GM12801 (cell line): Measurements from ENCODE around the gene CDC123.

Source experiments
- TF ChIP-seq, protein P1 (sequence below): IDR thresholded peaks from one replicate; pipeline ENCODE4 v1.5.1; 2011; ENCODE audit warnings: control low read depth; ENCODE audit not compliant: insufficient read length; ENCODE audit errors: extremely low read depth

The CDC123 gene

GRCh38 chr10:12241810-12242529 lies 46.0 kb downstream of the CDC123 start:
- TF ChIP-seq, protein P1, sequence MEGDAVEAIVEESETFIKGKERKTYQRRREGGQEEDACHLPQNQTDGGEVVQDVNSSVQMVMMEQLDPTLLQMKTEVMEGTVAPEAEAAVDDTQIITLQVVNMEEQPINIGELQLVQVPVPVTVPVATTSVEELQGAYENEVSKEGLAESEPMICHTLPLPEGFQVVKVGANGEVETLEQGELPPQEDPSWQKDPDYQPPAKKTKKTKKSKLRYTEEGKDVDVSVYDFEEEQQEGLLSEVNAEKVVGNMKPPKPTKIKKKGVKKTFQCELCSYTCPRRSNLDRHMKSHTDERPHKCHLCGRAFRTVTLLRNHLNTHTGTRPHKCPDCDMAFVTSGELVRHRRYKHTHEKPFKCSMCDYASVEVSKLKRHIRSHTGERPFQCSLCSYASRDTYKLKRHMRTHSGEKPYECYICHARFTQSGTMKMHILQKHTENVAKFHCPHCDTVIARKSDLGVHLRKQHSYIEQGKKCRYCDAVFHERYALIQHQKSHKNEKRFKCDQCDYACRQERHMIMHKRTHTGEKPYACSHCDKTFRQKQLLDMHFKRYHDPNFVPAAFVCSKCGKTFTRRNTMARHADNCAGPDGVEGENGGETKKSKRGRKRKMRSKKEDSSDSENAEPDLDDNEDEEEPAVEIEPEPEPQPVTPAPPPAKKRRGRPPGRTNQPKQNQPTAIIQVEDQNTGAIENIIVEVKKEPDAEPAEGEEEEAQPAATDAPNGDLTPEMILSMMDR: no peak

GRCh38 chr10:12243864-12244620 lies 48.1 kb downstream of the CDC123 start:
- TF ChIP-seq, protein P1: no peak

- TF ChIP-seq, protein P1: no peak
These were observed 54.2 kb downstream of the CDC123 start for GRCh38 chr10:12250181-12250580.

DNA sequence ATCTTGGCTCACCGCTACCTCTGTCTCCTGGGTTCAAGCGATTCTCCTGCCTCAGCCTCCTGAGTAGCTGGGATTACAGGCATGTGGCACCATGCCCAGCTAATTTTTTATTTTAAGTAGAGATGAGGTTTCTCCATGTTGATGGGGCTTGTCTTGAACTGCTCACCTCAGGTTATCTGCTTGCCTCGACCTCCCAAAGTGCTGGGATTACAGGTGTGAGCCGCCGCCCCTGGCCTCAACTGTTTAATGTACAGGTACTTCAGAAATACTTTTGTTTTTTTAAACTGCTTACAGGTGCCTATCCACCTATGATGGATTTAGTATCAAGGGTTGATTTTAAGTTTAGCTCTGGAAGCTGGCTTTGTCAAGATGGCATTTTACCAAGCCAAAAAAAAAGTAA lies 55.6 kb downstream of the CDC123 start:
- TF ChIP-seq, protein P1: no peak

DNA sequence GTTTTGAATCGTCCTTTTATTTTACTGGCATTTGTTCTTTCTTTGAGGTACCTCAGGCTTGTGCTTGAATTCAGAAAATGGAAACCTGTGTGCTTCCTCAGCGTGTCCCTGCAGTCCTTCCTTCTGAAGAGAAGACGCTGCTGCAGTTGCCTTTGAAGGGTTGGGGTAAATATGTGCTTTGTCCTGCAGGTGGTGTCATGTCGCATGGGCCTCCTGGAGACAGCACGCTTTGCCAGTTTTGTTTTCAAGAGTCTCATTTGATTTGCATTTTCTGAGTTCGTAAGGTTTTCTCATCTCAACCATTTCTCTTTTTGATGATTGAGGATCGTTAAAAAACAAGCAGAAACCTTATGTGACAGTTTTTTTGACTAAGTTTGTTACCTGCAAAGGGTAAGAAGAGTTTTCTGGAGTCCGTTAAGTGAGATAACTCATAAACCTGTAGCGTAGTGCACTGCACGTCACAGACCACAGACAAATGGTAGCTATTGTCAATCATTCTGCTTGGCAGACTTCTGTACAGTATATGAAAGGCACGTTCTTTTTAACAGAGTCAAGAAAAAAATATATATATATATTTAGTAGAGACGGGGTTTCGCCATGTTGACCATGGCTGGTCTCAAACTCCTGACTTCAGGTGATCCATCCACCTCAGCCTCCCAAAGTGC lies 57.0 kb downstream of the CDC123 start:
- TF ChIP-seq, protein P1: no peak

- TF ChIP-seq, protein P1: no peak
These were observed 59.1 kb downstream of the CDC123 start for GRCh38 chr10:12255048-12255447.

DNA sequence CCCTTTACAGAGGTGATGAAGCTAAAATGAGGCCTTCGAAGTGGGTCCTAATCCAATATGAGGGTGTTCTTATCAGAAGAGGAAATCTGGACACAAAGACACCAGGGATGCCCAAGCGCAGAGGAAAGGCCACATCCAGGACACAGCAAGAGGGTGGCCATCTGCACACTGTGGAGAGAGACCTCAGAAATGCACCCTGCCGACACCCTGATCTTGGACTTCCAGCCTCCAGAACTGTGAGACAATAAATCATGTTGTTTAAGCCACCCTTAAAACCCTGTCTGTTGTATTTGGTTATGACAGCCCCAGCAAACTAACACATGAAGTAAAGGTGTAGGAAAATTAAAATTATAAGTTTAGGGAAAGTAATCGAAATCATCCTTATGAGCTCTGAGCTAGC lies 64.0 kb downstream of the CDC123 start:
- TF ChIP-seq, protein P1: no peak
